HG03175 (cell line): Measurements from ENCODE around the gene NME8.

ENCODE experiments used
- ATAC-seq: cut with Tn5 transposase; IDR thresholded peaks from one replicate; pipeline ENCODE4 v1.9.1; 2021; ENCODE audit warnings: mild to moderate bottlenecking, moderate library complexity; ENCODE audit not compliant: unreplicated experiment

The NME8 gene

DNA sequence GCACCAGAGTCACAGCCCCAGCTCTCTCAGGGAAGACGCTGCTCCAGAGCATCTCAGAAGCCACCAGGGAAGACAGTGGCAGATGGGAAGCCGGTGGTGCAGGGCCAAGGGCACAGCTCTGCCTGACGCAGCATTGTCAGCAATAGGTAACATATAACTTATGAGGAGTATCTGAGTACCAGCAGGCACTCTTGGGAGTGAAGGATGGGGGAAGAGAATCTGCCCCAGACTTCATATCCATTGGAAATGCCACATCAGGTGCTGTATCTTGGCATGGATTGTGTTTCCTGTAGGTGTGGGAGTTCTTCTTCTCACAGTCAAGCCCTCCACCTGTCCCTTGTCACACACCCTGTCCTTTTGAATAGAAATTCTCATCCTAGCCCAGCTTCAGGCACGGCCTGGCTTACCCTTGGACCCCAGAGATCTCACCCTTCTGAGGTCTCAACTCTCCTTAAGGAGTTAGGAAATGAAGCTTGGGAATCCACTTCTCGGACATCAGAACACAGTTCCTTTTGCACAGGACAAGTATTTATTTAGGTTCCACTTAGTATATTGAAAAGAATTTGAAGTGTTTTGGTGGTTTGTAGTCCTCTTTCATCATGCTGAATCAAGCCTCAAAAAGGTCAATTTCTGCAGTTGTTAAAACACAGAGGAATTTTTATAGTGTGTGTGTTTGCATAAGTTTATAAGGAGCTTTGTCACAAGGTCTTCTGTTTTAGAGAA lies 82.0 kb downstream of the NME8 start:
- no peak for ATAC-seq

DNA sequence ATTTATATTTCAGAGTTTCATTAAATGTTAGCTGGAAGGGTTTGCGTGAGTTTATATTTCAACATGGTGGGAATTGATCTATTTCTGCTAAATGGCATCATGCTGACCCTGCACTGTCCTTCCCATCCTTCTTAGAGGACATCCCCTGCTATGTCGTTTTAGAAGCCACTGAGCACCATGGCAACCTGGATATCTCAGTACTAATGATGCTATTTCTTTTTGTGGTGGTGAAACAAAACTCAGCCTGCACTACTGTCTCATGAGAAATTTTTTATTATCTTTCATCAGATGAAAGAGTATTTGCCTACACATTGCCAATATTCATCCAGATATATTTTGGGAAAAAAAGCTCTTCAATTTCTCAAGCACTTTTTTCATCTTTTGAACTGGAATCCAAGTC lies 84.1 kb downstream of the NME8 start:
- ATAC-seq: no peak

DNA sequence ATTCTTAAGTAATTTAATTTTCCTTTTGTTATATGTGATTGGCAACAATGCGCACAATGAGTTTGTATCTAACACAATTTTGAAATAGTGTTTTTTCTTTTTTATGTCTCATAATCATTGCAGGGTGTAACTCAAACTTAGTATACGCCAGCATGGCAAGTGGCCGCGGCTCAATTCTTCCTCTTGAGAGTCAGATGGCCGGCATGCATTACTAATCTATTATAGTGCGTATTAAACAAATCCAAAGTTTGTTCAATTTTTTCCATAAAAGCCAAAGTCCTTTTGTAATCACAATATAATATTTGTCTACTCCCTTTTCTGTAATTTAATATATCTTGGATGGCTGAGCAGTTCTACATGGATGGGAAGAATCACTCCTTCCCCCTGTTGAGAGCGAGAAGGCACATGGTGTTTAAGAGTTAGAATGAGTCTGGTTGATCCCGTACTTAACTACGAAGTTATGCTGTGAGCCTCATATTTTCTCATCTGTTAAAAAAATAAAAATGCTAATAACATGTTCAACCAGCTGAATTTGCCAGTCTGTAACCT lies 84.7 kb downstream of the NME8 start:
- no peak for ATAC-seq

DNA sequence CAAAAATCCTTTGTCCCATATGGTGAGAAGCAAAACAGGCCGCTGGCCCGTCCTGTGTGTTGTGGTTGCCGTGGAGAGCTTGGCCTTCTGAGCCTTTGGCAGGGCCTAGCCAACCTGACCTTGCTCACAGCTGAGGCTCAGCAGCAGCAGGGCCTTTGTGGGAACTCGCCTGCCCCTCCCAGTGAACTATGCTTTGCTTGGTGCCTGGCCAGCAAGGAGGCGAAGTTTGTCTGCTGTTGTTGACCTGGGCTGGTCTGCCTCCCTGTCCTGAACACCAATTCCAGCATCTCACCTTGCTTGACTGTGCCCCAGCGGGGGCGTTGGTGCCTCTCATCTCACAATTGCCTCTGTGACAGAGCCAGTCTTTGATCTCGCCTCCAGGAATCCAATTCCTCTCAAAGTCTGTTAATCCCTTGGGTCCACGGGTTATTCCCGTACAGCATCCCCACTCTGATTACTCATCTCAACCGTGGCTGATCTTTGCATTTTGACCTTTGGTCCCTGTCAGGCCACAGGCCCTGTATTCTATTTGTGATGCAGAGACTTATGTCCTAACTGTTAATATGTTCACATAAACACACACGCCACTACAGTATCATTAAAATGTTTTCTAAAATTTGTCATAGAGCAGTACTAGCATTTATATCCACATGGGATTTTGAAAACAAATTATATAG lies 94.7 kb downstream of the NME8 start:
- no peak for ATAC-seq

DNA sequence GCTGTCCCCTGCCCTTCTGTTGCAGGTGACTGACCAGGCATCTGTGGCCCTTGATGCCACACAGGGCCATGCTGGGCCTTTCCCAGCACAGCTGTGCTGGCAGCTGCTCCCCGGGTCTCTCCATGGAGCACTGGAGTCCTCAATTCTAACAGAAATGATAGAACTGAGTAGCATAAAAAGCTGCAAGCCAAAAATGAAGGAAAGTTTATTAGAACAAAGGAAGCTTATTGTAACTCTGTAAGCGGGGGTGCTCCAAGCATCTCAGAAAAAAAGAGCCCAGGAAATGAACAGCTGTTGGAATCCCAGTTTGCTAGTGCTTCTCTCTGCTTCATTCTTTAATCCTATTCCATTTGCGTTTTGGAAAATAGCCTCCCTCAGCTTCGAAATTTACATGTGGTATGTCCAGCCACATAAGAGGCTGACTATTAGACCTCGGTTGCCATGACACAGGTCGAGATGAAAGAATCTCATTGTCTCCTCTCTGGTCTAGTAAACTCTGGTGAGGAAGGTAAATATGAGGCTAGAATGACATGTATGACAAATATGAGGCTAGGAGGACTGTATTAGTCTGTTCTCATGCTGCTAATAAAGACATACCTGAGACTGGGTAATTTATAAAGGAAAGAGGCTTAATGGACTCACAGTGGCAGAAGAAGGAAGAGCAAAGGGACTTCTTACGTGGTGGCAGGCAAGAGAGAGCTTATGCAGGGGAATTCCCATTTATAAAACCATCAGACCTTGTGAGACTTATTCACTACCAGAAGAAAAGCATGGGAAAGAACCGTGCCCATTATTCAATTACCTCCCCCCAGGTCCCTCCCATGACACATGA lies 95.7 kb downstream of the NME8 start:
- peak; percentile 46 for ATAC-seq

DNA sequence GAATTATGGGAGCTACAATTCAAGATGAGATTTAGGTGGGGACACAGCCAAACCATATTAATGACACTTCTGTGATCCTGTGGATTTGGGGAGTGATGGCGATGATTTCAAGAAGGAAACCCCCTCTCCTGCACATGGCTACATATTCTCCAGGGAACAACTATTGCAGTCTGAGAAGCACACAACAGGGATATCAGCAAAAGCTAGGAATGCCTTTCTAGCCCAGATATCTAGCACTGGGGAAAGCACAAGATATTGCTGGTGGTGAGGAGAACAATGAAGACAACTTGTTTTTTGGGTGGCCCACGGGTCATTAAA lies 96.3 kb downstream of the NME8 start:
- no peak for ATAC-seq

DNA sequence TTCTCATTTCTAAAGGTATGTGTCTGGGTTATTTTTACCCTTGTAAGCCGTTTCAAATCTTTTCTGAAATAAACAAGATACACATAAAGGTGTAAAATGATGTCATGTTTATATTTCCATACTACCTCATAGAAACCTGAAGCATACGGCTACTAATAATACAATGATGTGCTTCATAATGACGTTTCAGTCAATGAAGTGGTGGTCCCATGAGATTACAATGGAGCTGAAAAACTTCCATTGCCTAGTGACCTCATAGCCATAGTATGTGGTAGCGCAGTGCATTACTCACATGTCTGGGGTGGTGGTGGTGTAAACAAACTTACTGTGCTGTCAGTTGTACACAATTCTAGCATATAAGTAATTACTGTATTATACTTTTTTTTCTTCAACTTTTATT lies 96.9 kb downstream of the NME8 start:
- no peak for ATAC-seq

DNA sequence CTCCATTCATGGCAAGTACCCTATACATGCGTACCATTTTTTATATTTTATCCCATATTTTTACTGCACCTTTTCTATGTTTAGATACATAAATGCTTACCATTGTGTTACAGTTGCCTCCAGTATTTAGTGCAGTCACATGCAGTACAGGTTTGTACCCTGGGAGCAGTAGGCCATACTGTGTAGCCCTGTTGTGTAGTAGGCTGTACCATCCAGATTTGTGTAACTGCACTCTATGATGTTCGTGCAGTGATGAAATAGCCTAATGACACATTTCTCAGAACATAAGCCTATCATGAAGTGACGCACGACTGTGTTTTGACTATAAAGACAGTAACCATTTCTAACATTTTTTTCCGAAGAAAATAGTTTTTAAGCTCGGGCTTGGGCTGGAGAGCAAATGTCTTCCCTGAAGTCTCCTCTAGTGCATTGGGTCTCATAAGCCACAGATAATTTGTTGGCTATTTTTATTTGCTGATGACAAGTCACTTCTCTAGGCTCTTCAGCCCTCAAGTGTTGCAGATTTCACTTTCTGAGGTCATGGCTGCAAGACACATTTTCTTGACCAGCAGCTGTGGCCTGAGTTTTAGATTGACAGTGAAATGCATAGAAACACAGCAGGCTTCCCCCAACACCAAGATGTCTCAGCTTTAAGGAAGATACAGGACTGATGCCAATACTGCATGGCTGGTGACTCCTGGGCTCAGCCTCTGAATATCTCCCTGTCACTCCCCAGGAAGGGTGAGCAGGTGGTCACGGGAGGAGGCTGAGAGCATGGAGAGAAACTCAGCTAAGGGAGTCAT lies 98.9 kb downstream of the NME8 start:
- ATAC-seq: no peak

DNA sequence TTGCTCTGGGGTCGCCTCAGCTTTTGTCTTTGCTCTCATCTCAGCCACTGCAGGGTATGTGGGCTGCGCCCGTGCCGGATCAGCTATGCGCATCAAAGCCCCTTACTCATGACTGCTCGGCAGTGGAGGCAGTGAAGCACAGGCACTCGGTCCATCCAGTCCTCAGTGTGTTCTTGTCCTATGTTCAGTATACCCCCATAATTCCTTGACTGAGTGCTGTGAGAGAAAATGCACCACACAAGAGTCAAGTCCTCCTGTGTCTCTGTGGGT lies 99.5 kb downstream of the NME8 start:
- no peak for ATAC-seq
